Type B pancreatic cell (in vitro differentiated cells): ENCODE results near the gene IDS. TPM values are rescaled to one million over a fixed set of nuclear protein-coding genes. Genes with fewer than 3 reads are reported as not detected.
"Not testable (repeated sequence)": the region's sequence is repeated elsewhere in the genome, so short reads cannot be mapped to it uniquely, and the experiment has no call there.

Experiments
- DNase-seq: peaks from one replicate; pipeline ENCODE4 v3.0.0; 2021; ENCODE audit warnings: mixed read lengths; ENCODE audit not compliant: unreplicated experiment; ENCODE audit errors: extremely low spot score
- H3K27ac Mint-ChIP-seq: 2 replicates; pipeline ENCODE4 v1.8.0; 2021; ENCODE audit warnings: mild to moderate bottlenecking, mixed read lengths
- H3K27me3 Mint-ChIP-seq: 2 replicates; pipeline ENCODE4 v1.8.0; 2021; ENCODE audit warnings: mixed read lengths
- H3K36me3 Mint-ChIP-seq: 2 replicates; pipeline ENCODE4 v1.8.0; 2021; ENCODE audit warnings: mixed read lengths
- H3K4me1 Mint-ChIP-seq: one replicate; pipeline ENCODE4 v1.8.0; 2021; ENCODE audit warnings: mixed read lengths; ENCODE audit not compliant: unreplicated experiment
- H3K4me3 Mint-ChIP-seq: 2 replicates; pipeline ENCODE4 v1.8.0; 2021; ENCODE audit warnings: mild to moderate bottlenecking, mixed read lengths
- H3K9me3 Mint-ChIP-seq: 2 replicates; pipeline ENCODE4 v1.8.0; 2021; ENCODE audit warnings: mixed read lengths
- CTCF ChIP-seq: fragments of 200-600 bp; sonication (generic); conservative IDR thresholded peaks from 2 replicates; pipeline ENCODE4 v1.5.0; 2021; ENCODE audit warnings: antibody characterized with exemption, mild to moderate bottlenecking
- total RNA-seq: library from RNA; stranded (reverse); gene quantifications from 2 replicates; pipeline ENCODE4 v1.2.1, GENCODE V29; 2021; ENCODE audit warnings: low replicate concordance

Gene IDS
- total RNA-seq, 1 donor from 2014 or later: 46.8 TPM

- no peaks in the 10 kb centered on the region for H3K36me3 Mint-ChIP-seq
- DNase-seq: no peak
- peak overlapping the region; percentile 93 for H3K4me3 Mint-ChIP-seq
- no peaks in the 10 kb centered on the region for H3K4me1 Mint-ChIP-seq
- no peaks in the 10 kb centered on the region for H3K27me3 Mint-ChIP-seq
- no peak for TF ChIP-seq CTCF
- H3K27ac Mint-ChIP-seq: peak overlapping the region; percentile 98
- no peaks in the 10 kb centered on the region for H3K9me3 Mint-ChIP-seq
Observed at GRCh38 chrX:149541521-149542047, 36.5 kb upstream of the IDS start.

GRCh38 chrX:149540621-149541520 is 35.8 kb upstream of the IDS start, which contains the start of gene EOLA1:
TSS of gene EOLA1 (plus strand) at chrX:149541012. CDS start at chrX:149545631, 4,619 bp downstream.
- peak; percentile 79 for DNase-seq
- H3K27me3 Mint-ChIP-seq: no peaks in the 10 kb centered on the region
- H3K9me3 Mint-ChIP-seq: no peaks in the 10 kb centered on the region
- peak within 1 kb of the TSS; percentile 93 for H3K4me3 Mint-ChIP-seq
- no peak for TF ChIP-seq CTCF
- no peaks in the 10 kb centered on the region for H3K36me3 Mint-ChIP-seq
- H3K4me1 Mint-ChIP-seq: no peaks in the 10 kb centered on the region
- H3K27ac Mint-ChIP-seq: peak within 1 kb of the TSS; percentile 98

- H3K4me1 Mint-ChIP-seq: no peaks in the 10 kb centered on the region
- H3K4me3 Mint-ChIP-seq: peak overlapping the region; percentile 93
- no peak for TF ChIP-seq CTCF
- H3K36me3 Mint-ChIP-seq: no peaks in the 10 kb centered on the region
- peak overlapping the region; percentile 98 for H3K27ac Mint-ChIP-seq
- H3K27me3 Mint-ChIP-seq: no peaks in the 10 kb centered on the region
- H3K9me3 Mint-ChIP-seq: no peaks in the 10 kb centered on the region
- DNase-seq: peak; percentile 84
Observed at GRCh38 chrX:149540131-149540620, 35.1 kb upstream of the IDS start.

GRCh38 chrX:149539283-149540130 is 34.4 kb upstream of the IDS start:
- no peaks in the 10 kb centered on the region for H3K36me3 Mint-ChIP-seq
- peak overlapping the region; percentile 89 for H3K4me3 Mint-ChIP-seq
- no peak for TF ChIP-seq CTCF
- DNase-seq: peak; percentile 81
- H3K9me3 Mint-ChIP-seq: no peaks in the 10 kb centered on the region
- peak overlapping the region; percentile 98 for H3K27ac Mint-ChIP-seq
- H3K4me1 Mint-ChIP-seq: no peaks in the 10 kb centered on the region
- no peaks in the 10 kb centered on the region for H3K27me3 Mint-ChIP-seq

GRCh38 chrX:149537474-149537873 is 32.4 kb upstream of the IDS start:
- not testable (repeated sequence) for H3K27me3 Mint-ChIP-seq, DNase-seq, H3K4me1 Mint-ChIP-seq, H3K27ac Mint-ChIP-seq, H3K9me3 Mint-ChIP-seq, H3K4me3 Mint-ChIP-seq, H3K36me3 Mint-ChIP-seq

- H3K9me3 Mint-ChIP-seq, DNase-seq, H3K27ac Mint-ChIP-seq, H3K4me1 Mint-ChIP-seq, H3K36me3 Mint-ChIP-seq, H3K27me3 Mint-ChIP-seq, H3K4me3 Mint-ChIP-seq: not testable (repeated sequence)
Observed at GRCh38 chrX:149534926-149535602, 30.0 kb upstream of the IDS start.

GRCh38 chrX:149533999-149534398 is 28.9 kb upstream of the IDS start:
- H3K9me3 Mint-ChIP-seq, H3K27ac Mint-ChIP-seq, H3K4me1 Mint-ChIP-seq, DNase-seq, H3K27me3 Mint-ChIP-seq, H3K36me3 Mint-ChIP-seq, H3K4me3 Mint-ChIP-seq: not testable (repeated sequence)

- not testable (repeated sequence) for H3K36me3 Mint-ChIP-seq, H3K4me3 Mint-ChIP-seq, H3K27ac Mint-ChIP-seq, DNase-seq, H3K4me1 Mint-ChIP-seq, H3K9me3 Mint-ChIP-seq, H3K27me3 Mint-ChIP-seq
Observed at GRCh38 chrX:149532868-149533267, 27.8 kb upstream of the IDS start.
